Measurements from ENCODE around the gene RFX7. TPM values are rescaled to one million over a fixed set of nuclear protein-coding genes. Genes with fewer than 3 reads are reported as not detected.

RFX7 gene
- total RNA-seq, 1 donor from 2014 or later: 8.9 TPM

GRCh38 chr15:56088389-56088788, 155.3 kb downstream of the RFX7 start:
- H3K4me1 ChIP-seq: no peaks in the 10 kb centered on the region
- H3K27ac ChIP-seq (replicated peaks): no peak overlapping the region
- intact Hi-C loops (cut with micrococcal nuclease): no loop called here
- no peak for DNase-seq
- H3K27me3 ChIP-seq (ENCODE audit: low read depth): no peaks in the 10 kb centered on the region
- no peak overlapping the region for H3K4me3 ChIP-seq
- H3K9me3 ChIP-seq (replicated peaks): no peaks in the 10 kb centered on the region
- H3K36me3 ChIP-seq: no peaks in the 10 kb centered on the region
- no peak for TF ChIP-seq CTCF (IDR thresholded peaks at IDR 0.05; ENCODE audit: borderline replicate concordance)

- H3K36me3 ChIP-seq: no peaks in the 10 kb centered on the region
- H3K4me1 ChIP-seq: no peaks in the 10 kb centered on the region
- H3K9me3 ChIP-seq (replicated peaks): no peaks in the 10 kb centered on the region
- H3K4me3 ChIP-seq: no peak overlapping the region
- no peak overlapping the region for H3K27ac ChIP-seq (replicated peaks)
- H3K27me3 ChIP-seq (ENCODE audit: low read depth): no peaks in the 10 kb centered on the region
- intact Hi-C loops (cut with micrococcal nuclease): no loop called here
- DNase-seq: no peak
- no peak for TF ChIP-seq CTCF (IDR thresholded peaks at IDR 0.05; ENCODE audit: borderline replicate concordance)
These were observed 157.1 kb downstream of the RFX7 start for GRCh38 chr15:56086566-56086965.

- H3K27ac ChIP-seq (replicated peaks): no peak overlapping the region
- no peaks in the 10 kb centered on the region for H3K9me3 ChIP-seq (replicated peaks)
- intact Hi-C loops (cut with micrococcal nuclease): no loop called here
- DNase-seq: no peak
- H3K4me1 ChIP-seq: no peaks in the 10 kb centered on the region
- no peak for TF ChIP-seq CTCF (IDR thresholded peaks at IDR 0.05; ENCODE audit: borderline replicate concordance)
- H3K36me3 ChIP-seq: no peaks in the 10 kb centered on the region
- no peaks in the 10 kb centered on the region for H3K27me3 ChIP-seq (ENCODE audit: low read depth)
- no peak overlapping the region for H3K4me3 ChIP-seq
These were observed 161.4 kb downstream of the RFX7 start for GRCh38 chr15:56082263-56082761.

- TF ChIP-seq CTCF (IDR thresholded peaks at IDR 0.05; ENCODE audit: borderline replicate concordance): no peak
- Histone ChIP-seq H3K27ac (replicated peaks) (no peak overlapping the region), H3K4me1 (no peaks in the 10 kb centered on the region), H3K4me3 (no peak overlapping the region), H3K36me3 (no peaks in the 10 kb centered on the region), H3K27me3 (ENCODE audit: low read depth) (no peaks in the 10 kb centered on the region), H3K9me3 (replicated peaks) (no peaks in the 10 kb centered on the region)
- DNase-seq: no peak
- intact Hi-C loops (cut with micrococcal nuclease): no loop called here
These were observed 166.6 kb downstream of the RFX7 start for GRCh38 chr15:56077081-56077480.

- no peak overlapping the region for H3K27ac ChIP-seq (replicated peaks)
- H3K36me3 ChIP-seq: no peaks in the 10 kb centered on the region
- intact Hi-C loops (cut with micrococcal nuclease): no loop called here
- H3K9me3 ChIP-seq (replicated peaks): no peaks in the 10 kb centered on the region
- H3K4me3 ChIP-seq: no peak overlapping the region
- no peak for TF ChIP-seq CTCF (IDR thresholded peaks at IDR 0.05; ENCODE audit: borderline replicate concordance)
- no peaks in the 10 kb centered on the region for H3K4me1 ChIP-seq
- no peak for DNase-seq
- no peaks in the 10 kb centered on the region for H3K27me3 ChIP-seq (ENCODE audit: low read depth)
These were observed 167.0 kb downstream of the RFX7 start for GRCh38 chr15:56076640-56077039.
